ENCODE results near the gene OGT. TPM values are rescaled to one million over a fixed set of nuclear protein-coding genes. Genes with fewer than 3 reads are reported as not detected.
"Not testable (repeated sequence)": the region's sequence is repeated elsewhere in the genome, so short reads cannot be mapped to it uniquely, and the experiment has no call there.

The OGT gene
- 224 and 231 TPM in 2 replicates for total RNA-seq

DNA sequence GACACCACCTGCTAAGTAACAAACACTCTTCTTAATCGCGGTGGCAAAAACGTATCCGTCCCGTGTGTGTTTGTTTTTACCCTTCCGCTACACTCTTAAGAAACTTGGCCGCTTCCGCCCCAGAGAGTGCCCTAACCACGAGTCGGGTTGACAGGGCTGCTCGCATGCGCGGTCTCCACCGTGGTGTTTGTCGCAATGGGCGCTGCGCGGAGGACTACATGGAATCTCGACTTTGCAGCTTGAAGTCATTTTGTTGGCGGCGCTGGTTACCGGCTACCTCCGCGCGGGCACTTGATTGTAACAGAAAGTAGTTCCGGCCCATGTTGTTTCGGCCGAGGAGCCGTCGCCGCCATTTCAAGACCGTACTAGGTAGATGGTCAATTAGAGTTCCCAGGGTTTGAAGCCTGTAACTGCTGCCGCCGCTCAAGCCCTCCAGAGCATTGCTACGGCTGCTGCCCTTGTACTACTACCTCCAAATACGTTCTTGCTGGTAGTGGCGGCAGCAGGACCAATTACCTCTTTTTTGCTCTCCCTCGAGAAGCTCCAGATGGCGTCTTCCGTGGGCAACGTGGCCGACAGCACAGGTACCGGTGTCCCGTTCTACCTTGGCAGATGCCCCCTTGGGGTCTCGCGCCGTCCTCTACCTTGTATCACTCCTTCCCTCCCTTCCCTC is at the start of gene OGT:
Gene OGT (plus strand): TSS at position 352 of the 673 bp plus-strand sequence. CDS start 196 bp downstream, at position 548.
- intact Hi-C loops (cut with micrococcal nuclease) = loop anchor here (1.0 to 10.0 kb wide), 9 partner anchors 8 to 431 kb away; partner anchors contain the start of genes CXCR3, NONO and TAF1

DNA sequence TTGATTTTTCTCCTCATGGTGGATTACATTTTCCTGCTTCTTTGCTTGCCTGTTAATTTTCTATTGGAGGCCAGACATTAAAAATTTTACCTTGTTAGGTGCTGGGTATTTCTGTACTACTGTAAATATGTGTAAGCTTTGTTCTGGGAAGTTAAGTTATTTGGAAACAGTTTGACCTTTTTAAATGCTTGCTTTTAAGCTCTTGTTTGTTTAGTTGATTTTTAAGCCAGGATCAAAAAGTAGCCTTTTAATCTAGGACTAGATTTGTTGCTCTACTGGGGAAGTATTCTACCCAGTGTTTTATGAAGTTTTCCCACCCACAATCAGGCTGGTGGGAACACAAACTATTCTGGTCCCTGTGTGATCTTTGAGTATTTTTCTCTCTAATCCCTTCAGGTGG is 45.1 kb upstream of the OGT start:
- intact Hi-C loops (cut with micrococcal nuclease) = no loop called here
- H3K9me3 Mint-ChIP-seq = no peaks in the 10 kb centered on the region
- no peaks in the 10 kb centered on the region for H3K36me3 Mint-ChIP-seq (ENCODE audit: low read depth)
- no peak overlapping the region for H3K27ac Mint-ChIP-seq
- no peak for DNase-seq (ENCODE audit: low spot score)
- H3K4me1 Mint-ChIP-seq (ENCODE audit: low read depth) = peaks cover 6% of the 10 kb centered on the region
- H3K4me3 Mint-ChIP-seq (ENCODE audit: low read depth) = no peak overlapping the region
- H3K27me3 Mint-ChIP-seq (ENCODE audit: low read depth) = no peaks in the 10 kb centered on the region

More for the DNA sequence above, at the start of gene OGT:
- DNase-seq (ENCODE audit: low spot score) = peak; percentile 92
- Mint-ChIP-seq H3K36me3 (ENCODE audit: low read depth) (peaks cover 42% of the 10 kb centered on the region), H3K4me1 (ENCODE audit: low read depth) (peaks cover 22% of the 10 kb centered on the region), H3K9me3 (peaks cover 7% of the 10 kb centered on the region), H3K27me3 (ENCODE audit: low read depth) (no peaks in the 10 kb centered on the region), H3K27ac (peak within 1 kb of the TSS; percentile 99), H3K4me3 (ENCODE audit: low read depth) (peak within 1 kb of the TSS; percentile 99)

DNA sequence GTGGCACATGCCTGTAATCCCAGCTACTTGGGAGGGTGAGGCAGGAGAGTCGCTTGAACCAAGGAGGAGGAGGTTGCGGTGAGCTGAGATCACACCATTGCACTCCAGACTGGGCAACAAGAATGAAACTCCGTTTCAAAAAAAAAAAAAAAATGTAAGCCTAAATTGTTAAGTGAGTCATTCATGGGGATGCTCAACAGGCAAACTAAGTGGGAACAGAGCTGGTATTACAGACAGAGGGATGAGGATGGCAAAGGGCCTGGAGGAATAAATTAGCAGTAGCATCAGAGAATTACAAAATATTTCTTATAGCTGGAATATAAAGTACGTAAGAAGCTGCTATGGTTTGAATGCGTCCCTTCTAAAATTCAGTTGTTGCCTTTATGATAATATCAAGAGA is 43.4 kb upstream of the OGT start:
- H3K36me3 Mint-ChIP-seq (ENCODE audit: low read depth) = no peaks in the 10 kb centered on the region
- intact Hi-C loops (cut with micrococcal nuclease) = no loop called here

DNA sequence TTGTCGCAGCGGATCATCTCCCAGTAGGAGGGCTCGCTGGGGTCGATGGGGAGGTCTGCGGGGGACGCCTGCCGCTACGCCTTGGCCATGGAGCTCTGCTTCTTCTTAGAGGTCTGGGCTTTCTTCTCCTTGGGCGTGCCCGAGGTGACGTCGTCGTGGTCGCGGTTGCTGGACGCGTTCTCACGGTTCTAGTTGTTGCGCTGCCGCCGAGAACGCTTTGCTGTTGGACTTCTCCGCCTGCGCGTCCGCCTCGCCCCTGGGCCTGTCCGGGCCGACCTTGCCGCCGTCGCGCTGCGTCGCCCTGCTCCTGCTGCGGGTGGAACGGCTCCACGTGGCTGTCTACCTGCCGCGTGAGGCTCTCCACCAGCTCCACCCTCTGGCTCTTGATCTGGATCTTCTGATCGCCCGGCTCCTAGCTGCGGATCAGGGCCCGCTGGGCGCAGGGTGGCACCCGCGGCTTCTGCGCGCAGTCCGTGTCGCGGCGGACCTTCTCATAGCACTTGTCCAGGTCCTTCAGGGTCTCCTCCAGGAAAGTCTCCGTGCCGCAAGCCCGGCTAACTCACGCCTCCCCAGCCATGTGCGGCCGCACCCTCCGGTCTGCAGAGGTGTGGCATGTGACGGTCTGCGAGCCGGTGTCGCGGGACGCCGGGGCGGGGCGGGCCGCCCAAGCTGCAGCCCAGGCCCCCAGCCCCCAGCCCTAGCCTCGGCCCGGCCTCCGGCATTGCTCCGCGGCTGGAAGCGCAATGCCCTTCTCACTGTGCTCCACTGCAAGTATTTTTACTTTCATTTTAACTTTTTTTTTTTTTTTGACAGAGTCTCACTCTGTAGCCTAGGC is 40.5 kb upstream of the OGT start:
- Mint-ChIP-seq H3K9me3 (no peaks in the 10 kb centered on the region), H3K4me3 (ENCODE audit: low read depth) (peak overlapping the region; percentile 78), H3K27me3 (ENCODE audit: low read depth) (no peaks in the 10 kb centered on the region), H3K27ac (peak overlapping the region; percentile 50), H3K36me3 (ENCODE audit: low read depth) (no peaks in the 10 kb centered on the region), H3K4me1 (ENCODE audit: low read depth) (peaks cover 12% of the 10 kb centered on the region)
- intact Hi-C loops (cut with micrococcal nuclease) = loop anchor here (2.0 kb wide), 1 partner anchor 40 kb away; the partner anchor contains the start of gene OGT
- peak; percentile 35 for DNase-seq (ENCODE audit: low spot score)

More for the DNA sequence above, 43.4 kb upstream of the OGT start:
- H3K27me3 Mint-ChIP-seq (ENCODE audit: low read depth) = no peaks in the 10 kb centered on the region
- no peak overlapping the region for H3K4me3 Mint-ChIP-seq (ENCODE audit: low read depth)
- no peaks in the 10 kb centered on the region for H3K9me3 Mint-ChIP-seq
- no peak for DNase-seq (ENCODE audit: low spot score)
- peaks cover 8% of the 10 kb centered on the region for H3K4me1 Mint-ChIP-seq (ENCODE audit: low read depth)
- no peak overlapping the region for H3K27ac Mint-ChIP-seq

DNA sequence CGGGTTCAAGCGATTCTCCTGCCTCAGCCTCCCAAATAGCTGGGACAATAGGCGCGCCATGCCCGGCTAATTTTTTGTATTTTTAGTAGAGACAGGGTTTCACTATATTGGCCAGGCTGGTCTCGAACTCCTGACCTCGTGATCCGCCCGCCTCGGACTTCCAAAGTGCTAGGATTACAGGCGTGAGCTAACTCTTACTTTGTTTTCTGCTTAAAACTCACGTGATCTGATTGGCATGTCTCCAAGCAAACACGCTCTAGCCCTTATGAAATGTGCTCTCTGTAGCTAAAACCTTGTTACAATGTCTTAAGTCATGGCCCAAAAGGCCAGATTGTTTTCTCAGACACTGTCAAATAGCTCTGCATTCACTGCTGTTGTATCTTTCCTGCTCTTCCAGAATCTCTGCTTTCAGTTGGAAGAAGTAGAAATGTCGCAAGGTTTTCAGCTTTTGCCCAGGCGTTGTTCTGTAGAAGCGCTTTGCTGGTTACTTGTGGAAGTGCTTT is 39.7 kb upstream of the OGT start:
- intact Hi-C loops (cut with micrococcal nuclease) = loop anchor here (2.0 kb wide), 1 partner anchor 40 kb away; the partner anchor contains the start of gene OGT
- peak overlapping the region; percentile 78 for H3K4me3 Mint-ChIP-seq (ENCODE audit: low read depth)
- H3K27me3 Mint-ChIP-seq (ENCODE audit: low read depth) = no peaks in the 10 kb centered on the region
- H3K4me1 Mint-ChIP-seq (ENCODE audit: low read depth) = peaks cover 10% of the 10 kb centered on the region
- H3K36me3 Mint-ChIP-seq (ENCODE audit: low read depth) = no peaks in the 10 kb centered on the region
- H3K27ac Mint-ChIP-seq = no peak overlapping the region
- no peak for DNase-seq (ENCODE audit: low spot score)
- H3K9me3 Mint-ChIP-seq = no peaks in the 10 kb centered on the region

DNA sequence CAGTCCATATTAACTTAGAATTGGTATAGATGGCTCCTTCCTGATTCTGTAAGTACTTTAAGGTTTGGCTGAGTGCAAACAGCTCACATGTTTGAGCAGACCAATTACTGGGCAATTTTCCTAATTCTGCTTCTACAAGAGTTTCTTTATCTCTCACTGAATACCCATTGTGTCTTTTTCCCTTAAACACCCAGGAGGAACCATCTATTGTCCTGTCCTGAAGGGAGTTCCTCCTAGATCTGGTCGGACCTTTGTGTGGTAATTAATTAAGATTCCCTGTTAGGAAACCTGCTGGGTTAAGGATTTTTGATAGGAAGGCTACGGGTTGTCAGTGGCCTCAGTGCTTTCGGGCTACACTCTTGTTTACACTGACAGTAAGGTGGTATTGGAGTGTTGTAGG is 36.9 kb upstream of the OGT start:
- H3K9me3 Mint-ChIP-seq; H3K36me3 Mint-ChIP-seq (ENCODE audit: low read depth); H3K27ac Mint-ChIP-seq; intact Hi-C loops (cut with micrococcal nuclease); H3K4me3 Mint-ChIP-seq (ENCODE audit: low read depth); DNase-seq (ENCODE audit: low spot score); H3K27me3 Mint-ChIP-seq (ENCODE audit: low read depth): not testable (repeated sequence)
- peaks cover 10% of the 10 kb centered on the region for H3K4me1 Mint-ChIP-seq (ENCODE audit: low read depth)

DNA sequence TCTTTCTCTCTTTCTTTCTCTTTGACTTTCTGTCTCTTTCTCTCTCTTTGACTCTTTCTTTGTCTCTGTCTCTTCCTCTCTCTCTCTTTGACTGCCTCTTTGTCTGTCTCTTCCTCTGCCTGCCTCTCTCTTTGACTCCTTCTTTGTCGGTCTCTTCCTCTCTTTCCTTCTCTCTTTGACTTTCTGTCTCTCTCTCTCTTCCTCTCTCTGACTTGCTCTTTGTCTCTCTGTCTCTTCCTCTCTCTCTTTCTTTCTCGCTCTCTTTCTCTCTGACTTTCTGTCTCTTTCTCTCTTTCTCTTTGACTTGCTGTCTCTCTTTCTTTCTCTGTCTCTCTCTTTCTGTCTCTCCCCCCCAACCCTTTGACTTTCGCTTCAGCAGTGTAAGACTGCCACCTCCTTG is 36.4 kb upstream of the OGT start:
- DNase-seq (ENCODE audit: low spot score) = no peak
- intact Hi-C loops (cut with micrococcal nuclease) = no loop called here
- Mint-ChIP-seq H3K36me3 (ENCODE audit: low read depth) (no peaks in the 10 kb centered on the region), H3K9me3 (no peaks in the 10 kb centered on the region), H3K4me1 (ENCODE audit: low read depth) (peaks cover 10% of the 10 kb centered on the region), H3K27me3 (ENCODE audit: low read depth) (no peaks in the 10 kb centered on the region), H3K4me3 (ENCODE audit: low read depth) (no peak overlapping the region), H3K27ac (no peak overlapping the region)

DNA sequence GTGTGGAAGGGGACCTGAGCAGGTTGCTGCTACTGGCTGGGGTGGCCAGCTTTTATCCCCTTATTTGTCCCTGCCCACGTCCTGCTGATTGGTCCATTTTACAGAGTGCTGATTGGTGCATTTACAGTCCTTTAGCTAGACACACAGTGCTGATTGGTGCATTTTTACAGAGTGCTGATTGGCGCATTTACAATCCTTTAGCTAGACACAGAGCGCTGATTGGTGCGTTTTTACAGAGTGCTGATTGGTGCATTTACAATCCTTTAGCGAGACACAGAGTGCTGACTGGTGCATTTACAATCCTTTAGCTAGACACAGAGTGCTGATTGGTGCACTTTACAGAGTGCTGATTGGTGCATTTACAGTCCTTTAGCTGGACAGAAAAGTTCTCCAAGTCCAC is 30.8 kb upstream of the OGT start:
- H3K4me3 Mint-ChIP-seq (ENCODE audit: low read depth); H3K9me3 Mint-ChIP-seq; H3K27me3 Mint-ChIP-seq (ENCODE audit: low read depth); H3K36me3 Mint-ChIP-seq (ENCODE audit: low read depth); intact Hi-C loops (cut with micrococcal nuclease); H3K4me1 Mint-ChIP-seq (ENCODE audit: low read depth); DNase-seq (ENCODE audit: low spot score); H3K27ac Mint-ChIP-seq: not testable (repeated sequence)

DNA sequence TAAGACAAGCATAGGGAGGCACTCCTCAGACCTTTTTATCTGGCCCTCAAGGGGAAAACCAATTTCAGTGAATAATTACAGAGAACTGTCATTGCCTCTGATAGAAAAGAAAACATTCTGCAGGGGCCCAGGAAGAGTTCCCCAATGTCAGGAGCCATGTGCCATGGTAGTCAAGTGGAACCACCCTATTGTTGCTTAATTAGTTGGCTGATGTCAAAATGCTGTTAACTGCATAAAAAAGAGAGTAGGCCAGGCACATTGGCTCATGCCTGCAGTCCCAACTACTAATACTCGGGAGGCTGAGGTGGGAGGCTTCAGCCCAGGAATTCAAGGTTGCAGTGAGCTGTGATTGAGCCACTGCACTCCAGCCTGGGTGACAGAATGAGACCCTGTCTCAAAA is 28.6 kb upstream of the OGT start:
- intact Hi-C loops (cut with micrococcal nuclease) = no loop called here
- Mint-ChIP-seq H3K27me3 (ENCODE audit: low read depth) (peaks cover 3% of the 10 kb centered on the region), H3K4me3 (ENCODE audit: low read depth) (no peak overlapping the region), H3K36me3 (ENCODE audit: low read depth) (no peaks in the 10 kb centered on the region), H3K4me1 (ENCODE audit: low read depth) (no peaks in the 10 kb centered on the region), H3K27ac (no peak overlapping the region), H3K9me3 (no peaks in the 10 kb centered on the region)
- DNase-seq (ENCODE audit: low spot score) = no peak

DNA sequence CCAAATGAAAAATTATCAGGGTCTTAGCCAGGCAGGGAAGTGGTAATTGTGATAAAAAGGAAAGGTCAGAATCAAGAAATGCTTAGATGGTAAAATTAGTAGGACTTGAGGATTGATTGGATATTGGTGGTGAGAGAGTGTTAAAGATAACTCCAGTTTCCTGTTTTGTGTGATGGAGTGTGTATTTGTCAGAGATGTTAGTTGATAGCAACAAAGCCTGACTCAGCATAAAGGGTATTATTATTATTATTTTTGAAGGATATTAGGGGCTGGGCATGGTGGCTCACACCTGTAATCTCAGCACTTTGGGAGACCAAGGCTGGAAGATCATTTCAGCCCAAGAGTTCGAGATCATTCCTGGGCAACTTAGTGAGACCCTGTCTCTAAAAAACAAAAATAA is 23.6 kb upstream of the OGT start:
- no peak for DNase-seq (ENCODE audit: low spot score)
- H3K4me3 Mint-ChIP-seq (ENCODE audit: low read depth) = no peak overlapping the region

DNA sequence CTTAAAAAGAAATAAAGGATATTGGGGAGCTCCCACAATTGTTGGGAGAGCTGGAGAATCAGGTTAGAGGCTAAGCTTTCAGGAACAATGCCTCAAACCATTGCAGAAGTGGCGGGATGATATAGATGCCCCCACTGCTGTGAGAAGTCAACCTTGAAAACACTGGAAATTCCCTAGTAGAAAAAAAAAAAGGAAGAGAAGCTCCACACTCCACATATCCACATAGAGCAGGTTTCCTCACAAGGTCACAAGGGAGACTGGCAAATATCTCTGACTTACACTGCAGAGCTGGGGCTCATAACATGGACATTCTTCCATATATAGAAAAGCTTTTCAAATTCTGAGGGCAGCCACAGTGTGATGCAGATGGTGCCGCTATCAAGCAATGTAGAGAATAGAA is 22.7 kb upstream of the OGT start:
- no peak overlapping the region for H3K27ac Mint-ChIP-seq
- peaks cover 16% of the 10 kb centered on the region for H3K4me1 Mint-ChIP-seq (ENCODE audit: low read depth)
- no peaks in the 10 kb centered on the region for H3K27me3 Mint-ChIP-seq (ENCODE audit: low read depth)
- H3K36me3 Mint-ChIP-seq (ENCODE audit: low read depth) = no peaks in the 10 kb centered on the region
- intact Hi-C loops (cut with micrococcal nuclease) = no loop called here
- no peak for DNase-seq (ENCODE audit: low spot score)
- no peak overlapping the region for H3K4me3 Mint-ChIP-seq (ENCODE audit: low read depth)
- H3K9me3 Mint-ChIP-seq = no peaks in the 10 kb centered on the region

More for the DNA sequence above, 23.6 kb upstream of the OGT start:
- Mint-ChIP-seq H3K9me3 (no peaks in the 10 kb centered on the region), H3K4me1 (ENCODE audit: low read depth) (peaks cover 9% of the 10 kb centered on the region), H3K27me3 (ENCODE audit: low read depth) (no peaks in the 10 kb centered on the region), H3K27ac (no peak overlapping the region), H3K36me3 (ENCODE audit: low read depth) (no peaks in the 10 kb centered on the region)
- intact Hi-C loops (cut with micrococcal nuclease) = no loop called here

DNA sequence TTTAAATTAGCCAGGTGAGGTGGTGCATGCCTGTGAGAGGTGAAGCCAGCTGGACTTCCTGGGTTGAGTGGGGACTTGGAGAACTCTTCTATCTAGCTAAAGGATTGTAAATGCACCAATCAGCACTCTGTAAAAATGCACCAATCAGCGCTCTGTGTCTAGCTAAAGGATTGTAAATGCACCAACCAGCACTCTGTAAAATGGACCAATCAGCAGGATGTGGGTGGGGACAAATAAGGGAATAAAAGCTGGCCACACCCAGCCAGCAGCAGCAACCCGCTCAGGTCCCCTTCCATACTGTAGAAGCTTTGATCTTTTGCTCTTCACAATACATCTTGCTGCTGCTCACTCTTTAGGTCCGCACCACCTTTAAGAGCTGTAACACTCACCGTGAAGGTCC is 19.2 kb upstream of the OGT start:
- not testable (repeated sequence) for H3K36me3 Mint-ChIP-seq (ENCODE audit: low read depth); H3K4me3 Mint-ChIP-seq (ENCODE audit: low read depth); H3K9me3 Mint-ChIP-seq; DNase-seq (ENCODE audit: low spot score); H3K27ac Mint-ChIP-seq; H3K27me3 Mint-ChIP-seq (ENCODE audit: low read depth)
- intact Hi-C loops (cut with micrococcal nuclease) = loop anchor here (1.0 kb wide), 1 partner anchor 19 kb away; no protein-coding TSS in a partner anchor
- peaks cover 16% of the 10 kb centered on the region for H3K4me1 Mint-ChIP-seq (ENCODE audit: low read depth)

Data from activated T-helper 2 cell treated with anti-CD3 and anti-CD28 coated beads, Interferon-gamma antibody, Interleukin-2, Interleukin-4, amounts not matched to agents 10 μg/mL and 5 μg/mL and 100 μg/mL, durations not matched to agents 14 hours and 24 hours and 36 hours (primary cell).